HPDE6-E6E7 (cell line): ENCODE measurements around the gene HK2.
"Not testable (repeated sequence)": the region's sequence is repeated elsewhere in the genome, so short reads cannot be mapped to it uniquely, and the experiment has no call there.

ENCODE experiments used
- DNase-seq: peaks from one replicate; pipeline ENCODE4 v3.0.0; 2011; ENCODE audit warnings: missing footprints; ENCODE audit errors: extremely low spot score

Gene HK2

DNA sequence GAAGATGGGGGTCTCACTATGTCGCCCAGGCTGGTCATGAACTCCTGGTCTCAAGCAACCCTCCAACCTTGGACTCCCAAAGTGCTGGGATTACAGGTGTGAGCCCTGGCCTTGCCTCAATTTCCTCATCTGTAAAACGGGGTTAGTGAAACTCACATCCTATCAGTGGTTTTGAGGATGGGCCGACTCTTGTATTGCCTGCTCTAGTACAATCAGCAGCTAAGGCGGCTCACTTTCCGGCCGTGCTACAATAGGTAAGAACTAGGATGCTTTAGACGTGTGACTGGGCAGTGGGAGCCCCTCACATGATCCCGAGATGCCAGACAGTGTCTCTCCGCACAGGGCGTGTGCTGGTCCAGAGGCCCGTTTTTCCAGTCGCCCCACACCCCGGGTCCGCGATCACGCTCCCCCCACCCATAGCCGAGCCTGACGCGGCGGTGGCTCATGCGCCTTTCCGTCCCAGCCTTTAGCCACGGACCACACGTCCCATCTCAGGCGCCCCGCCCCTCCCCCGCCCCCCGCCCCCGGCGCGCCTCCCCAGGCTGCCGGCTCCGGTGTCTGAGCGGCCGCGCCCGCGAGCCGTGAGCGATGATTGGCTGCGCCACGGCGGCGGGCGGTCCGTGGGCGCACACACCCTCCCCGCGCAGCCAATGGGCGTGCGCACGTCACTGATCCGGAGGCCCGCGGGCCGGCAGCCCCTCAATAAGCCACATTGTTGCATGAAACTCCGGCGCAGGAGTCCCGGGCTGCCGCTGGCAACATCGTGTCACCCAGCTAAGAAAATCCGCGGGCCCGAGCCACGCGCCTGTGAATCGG is at the start of gene HK2:
Gene HK2, plus strand, starts transcription at position 710 of the 816 bp plus-strand sequence. CDS start 454 bp downstream, outside the sequence.
- DNase-seq: peak; percentile 94

DNA sequence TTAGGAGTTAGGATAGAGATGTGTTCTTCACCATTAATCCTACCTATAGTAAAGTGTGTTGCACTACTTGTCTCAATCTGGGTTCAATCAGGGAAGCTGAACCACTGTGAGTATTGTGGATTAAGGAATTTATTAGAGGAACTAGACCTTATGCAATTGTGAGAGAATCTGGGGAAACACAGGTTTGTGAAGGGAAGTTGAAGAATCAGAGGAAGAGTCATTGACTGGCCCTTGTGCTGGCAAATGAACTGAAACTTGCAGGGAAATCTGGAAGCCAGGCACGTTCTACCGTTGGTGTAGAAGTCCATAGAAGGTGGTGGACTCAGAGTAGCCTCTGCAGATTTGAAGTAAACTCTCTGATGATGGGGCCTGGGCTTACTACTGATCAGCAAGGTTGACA is 44.7 kb upstream of the HK2 start:
- DNase-seq: no peak

DNA sequence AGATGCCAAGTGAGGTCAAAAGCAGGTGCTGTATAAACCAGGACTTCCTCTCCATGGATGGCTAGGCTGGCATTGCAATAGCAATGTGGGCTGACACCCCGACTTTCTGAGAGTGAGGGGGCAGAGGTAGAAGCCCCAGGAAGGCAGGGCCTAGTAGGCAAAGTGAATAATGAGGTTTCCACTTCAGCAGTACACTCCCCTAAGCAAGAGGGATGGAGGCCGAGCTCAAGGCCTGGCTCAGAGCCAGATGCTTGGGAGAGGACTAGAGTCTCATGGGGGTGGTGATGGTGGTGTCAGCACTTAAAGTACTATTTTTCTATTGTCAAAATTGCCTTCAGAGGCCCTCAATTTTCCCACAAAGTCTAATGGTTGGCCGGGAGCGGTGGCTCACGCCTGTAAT is 41.6 kb upstream of the HK2 start:
- DNase-seq: no peak

DNA sequence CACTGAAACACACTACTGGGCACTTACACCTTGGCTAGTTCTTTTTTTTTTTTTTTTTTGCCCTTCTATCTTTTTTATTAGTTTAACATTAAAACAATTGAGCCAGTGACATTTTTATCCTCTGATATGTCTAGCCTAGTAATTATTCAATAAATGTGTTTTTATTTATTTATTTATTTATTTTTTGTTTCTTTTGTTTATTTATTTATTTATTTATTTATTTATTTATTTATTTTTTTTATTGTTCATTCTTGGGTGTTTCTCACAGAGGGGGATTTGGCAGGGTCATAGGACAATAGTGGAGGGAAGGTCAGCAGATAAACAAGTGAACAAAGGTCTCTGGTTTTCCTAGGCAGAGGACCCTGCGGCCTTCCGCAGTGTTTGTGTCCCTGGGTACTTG is 39.0 kb upstream of the HK2 start:
- DNase-seq: not testable (repeated sequence)

DNA sequence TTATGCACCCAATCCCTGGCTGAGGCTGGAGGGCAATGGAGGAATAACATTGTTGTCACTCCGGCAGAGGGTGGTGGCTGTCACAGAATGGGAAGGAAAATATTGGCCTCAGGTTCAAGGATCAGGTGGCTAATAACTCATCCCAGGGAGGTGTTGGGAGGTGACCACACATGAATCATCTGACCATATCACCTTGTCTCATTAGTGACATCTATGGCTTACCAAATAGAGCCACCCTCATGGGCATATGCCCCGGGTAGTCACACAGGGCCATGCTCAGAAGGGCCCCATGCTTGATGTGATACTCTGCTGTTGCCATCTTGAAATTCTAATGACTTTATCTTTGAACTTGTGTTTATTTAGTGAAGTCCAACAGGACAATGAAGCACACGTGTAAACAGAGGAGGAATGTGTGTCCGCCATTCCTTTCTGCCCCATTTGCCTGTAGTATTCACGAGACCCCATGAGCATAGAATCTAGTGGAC is 27.5 kb upstream of the HK2 start:
- DNase-seq: no peak

DNA sequence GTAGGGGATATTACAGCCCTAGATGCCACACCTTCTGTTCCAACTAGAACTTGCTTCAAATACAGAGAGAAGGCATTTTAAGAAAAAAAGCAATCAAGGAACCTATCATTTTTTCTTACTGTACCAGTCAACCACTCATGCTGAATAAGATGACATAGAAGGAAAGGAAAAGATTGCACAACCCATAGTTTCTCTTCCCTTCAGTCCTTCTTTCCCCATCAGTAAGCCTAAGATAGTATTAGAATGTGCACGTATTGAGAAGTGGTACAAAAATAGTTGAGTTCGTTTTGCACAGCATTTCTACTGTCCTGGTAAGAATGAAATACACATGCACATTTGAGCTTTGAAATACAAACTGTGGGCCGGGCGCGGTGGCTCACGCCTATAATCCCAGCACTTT is 27.0 kb upstream of the HK2 start:
- DNase-seq: no peak

DNA sequence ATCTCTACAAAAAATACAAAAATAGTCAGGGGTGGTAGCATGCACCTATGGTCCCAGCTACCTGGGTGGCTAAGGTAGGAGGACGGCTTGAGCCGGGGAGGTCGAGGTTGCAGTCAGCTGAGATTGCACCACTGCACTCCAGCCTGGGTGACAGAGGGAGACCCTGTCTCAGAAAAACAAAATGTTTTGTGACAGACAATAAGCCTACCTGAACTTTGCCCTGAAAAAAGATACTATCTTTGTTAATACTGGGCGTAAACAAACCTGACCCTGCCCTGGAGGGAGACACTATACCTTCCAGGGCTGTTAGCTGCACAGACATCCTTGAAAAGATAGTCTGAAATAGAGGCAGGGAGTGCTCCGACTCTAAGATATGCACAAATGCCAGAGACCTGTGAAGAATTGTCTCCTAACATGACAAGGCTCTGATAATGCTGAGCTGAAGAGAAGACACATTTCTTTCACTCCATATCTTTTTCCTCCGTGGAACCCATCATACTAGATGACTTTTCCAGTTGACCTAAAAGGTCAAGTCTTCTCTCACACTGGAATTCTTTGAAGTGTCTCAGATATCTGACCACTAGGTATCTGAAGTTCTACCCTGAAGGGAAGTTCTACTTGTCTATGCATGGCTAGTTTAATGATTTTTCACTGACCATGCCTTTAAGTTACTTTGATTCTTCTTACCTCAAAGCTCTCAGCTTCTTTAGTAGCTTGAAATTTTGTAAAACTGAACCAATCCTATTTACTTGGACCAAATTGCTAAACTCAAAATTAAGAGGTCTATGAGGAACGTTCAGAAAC is 20.9 kb upstream of the HK2 start:
- DNase-seq: no peak

DNA sequence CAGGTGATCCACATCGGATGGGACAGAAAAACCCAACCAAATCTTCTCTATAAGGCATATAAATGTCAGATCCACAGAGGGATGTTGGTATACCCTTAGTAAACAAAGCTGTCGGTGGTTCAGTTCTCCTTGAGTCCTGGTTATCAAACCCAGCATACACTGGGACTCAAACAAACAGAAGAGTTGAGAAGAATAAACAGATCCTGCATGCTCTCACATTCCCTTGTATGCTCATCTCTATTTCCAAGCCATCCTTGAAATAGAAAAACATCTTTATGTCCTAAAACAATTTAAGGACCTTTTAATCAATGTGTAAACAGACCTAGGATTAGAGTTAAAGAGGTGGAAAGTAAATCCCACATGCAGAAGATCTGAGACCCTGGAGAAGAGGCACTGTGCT is 19.8 kb upstream of the HK2 start:
- no peak for DNase-seq

DNA sequence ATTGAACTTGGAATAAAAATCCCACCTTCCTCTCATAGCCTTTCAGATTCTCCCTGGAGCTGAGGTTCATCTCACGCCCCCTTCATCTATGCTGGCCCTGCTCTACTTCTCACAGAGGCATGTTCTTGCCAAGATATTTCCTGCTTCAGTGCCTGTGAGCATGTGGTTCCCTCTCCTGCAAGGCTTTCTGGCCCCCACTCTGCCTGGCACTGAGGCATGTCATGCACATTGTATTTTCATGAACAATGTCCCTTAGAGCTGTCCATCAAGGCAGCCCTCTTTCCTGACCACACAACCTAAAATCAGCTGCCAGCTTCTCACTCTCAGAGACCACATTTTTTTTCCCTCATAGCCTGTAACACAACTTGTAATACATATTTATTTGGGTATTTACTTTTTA is 18.0 kb upstream of the HK2 start:
- no peak for DNase-seq

DNA sequence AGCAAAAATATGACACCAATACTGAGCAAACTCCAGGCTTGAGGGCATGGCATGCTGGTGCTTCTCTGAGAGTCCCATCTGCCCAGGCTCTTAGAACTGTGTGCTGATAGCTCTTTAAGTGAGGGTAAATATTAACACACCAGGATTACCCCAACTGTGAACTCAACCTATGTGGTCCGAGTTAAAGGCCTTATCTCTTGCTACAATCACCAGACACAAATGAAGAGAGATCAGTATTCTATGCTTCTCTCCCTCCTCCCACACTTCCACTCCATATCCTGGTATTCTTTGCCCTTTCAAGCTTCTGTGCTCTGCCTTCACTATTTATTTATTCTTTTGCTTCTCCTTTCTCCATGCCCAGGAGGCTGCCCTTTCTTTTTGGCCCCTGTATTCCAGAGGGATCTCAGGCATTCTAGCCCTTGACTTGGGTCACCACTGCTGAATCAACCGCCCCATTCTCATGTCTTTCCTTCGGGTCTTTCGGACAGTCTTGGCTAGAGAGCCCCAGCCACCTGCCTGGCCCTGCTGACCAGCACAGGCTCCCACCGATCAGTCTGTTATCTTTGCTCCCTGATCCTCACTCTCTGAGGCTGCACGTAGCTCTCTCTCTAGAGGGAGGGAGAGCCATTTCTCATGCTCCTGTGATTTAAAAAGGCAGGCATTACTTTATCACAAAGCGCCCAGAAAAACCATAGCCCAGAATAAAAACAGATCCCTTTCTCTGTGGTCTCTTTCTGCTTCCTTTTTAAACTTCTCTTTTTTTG is 17.2 kb upstream of the HK2 start:
- DNase-seq: no peak

DNA sequence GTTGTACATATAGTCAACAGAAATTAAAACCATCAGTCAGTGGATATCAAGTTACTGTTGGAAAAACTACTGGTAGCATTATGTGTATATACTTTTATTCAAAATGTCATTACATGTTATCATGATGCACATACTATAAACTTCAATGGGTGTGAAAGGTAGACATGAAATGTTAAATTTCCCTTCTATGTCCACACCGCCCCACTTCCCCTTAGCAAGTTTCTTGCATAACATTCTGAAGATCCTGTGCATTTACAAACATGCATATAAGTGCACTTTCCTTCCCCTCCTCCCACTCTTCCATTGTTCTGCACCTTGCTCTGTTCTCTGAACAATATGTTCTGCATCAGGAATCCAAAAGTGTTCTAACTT is 16.6 kb upstream of the HK2 start:
- no peak for DNase-seq

DNA sequence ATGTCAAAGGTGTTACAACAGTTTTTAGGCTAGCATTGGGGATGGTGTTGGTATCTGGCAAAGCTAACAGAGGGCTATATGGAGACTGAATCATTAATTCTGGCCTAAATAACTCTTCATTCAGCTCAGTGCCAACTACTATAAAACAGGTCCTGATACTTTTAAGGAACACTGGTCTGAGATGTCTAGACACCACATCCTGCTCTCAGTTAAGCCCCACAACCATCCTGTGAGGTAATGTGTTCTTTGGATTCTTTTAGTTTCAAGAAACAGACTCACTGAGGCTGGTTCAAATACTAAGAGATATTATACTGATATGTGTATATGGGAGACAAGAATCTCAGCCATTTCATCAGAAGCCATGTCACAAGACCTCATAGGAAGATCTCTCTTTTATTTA is 14.2 kb upstream of the HK2 start:
- no peak for DNase-seq

DNA sequence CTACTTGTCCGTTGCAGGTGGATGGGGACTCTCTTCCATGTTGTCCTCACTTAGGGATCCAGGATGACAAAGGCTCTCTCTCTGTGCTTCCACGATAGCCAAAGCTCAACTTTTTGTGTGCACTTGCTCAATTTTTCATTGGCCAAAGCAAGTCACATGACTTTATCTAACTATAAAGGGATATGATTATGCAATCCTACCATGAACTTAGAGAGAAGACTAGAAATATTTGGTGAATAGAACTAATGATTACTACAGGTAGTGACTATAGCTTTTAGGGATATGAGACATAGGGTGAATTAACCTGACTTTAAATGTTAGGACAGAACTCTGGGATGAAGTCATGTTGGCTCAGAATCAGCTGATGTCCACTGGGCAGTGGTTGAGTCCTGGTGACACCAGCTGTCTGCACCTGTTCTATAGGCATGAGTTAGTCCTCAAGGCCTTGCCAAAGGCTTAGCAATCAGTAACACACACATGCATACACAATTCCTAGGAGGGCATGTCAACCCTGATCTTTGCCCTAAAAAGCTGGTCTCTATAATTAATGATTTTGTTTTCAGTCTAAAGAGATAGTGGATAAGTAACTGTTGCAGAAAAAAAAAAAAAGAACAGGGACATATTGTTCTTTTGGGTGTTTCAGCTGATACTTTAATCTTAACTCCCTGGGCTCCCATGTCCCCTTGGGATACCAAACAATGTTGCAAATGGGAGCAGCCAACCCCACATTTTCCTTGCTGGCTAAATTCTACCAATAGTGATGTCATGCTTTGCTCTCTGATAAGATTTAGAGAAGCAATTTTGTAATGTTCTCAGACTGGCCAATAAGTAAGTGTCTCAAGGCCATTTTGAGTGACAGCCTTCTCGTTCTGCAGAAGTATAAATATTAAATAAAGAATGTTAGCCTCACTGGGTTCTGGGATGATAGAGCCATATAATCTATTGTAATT is 12.5 kb upstream of the HK2 start:
- no peak for DNase-seq

DNA sequence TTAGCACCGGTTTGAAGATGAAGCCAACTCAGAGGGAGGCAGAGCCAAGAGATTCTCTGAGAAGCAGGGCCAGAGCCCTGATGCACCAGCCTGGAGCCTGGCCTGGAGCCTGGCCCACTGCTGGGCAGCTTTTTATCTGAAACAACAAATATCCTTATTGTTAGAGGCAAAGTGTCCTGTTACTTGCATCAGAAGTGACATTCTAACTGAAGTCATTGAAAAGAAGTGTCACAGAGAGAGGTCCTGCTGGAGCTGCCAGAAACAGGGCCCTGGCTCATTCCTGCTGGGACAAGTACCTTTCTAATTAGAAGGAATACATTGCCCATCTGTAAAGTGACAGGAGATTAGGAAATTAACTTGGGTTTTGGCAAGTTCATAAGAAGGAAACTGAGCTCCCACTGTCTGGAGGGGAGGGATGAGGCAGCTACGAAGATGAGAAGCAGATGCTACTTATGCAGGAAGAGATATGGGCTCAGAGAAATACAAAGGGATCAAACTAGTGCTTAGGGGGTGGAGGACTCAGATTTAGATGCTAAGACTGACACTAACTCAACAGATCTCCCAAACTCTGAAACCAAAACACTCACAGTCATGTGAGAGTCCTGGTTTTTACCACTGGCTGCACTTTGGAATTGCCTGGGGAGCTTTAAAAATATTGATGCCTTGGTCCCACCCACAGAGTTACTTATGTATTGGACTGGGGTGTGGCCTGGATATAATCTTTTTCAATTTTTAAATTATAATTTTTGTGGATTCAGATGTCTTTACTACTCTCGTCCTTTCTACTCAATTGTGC is 11.0 kb upstream of the HK2 start:
- DNase-seq: no peak

DNA sequence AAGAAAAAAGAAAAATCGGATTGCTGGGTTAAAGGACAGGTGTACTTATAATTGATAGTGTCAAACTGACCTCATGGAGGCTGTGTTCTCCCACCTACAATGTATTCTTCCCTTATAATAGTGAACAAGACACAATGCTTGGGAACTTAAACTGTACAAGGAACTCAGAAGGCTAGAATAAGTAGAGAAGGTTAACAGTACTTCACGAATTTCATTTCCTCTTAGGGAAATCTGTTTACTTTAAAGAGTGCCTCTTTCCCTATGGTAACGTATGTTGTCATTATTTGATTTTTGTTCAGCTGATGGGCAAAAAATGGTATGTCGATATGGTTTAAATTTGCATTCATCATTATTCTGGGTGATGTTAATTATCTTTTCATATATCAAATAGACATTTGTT is 9.2 kb upstream of the HK2 start:
- DNase-seq: no peak

DNA sequence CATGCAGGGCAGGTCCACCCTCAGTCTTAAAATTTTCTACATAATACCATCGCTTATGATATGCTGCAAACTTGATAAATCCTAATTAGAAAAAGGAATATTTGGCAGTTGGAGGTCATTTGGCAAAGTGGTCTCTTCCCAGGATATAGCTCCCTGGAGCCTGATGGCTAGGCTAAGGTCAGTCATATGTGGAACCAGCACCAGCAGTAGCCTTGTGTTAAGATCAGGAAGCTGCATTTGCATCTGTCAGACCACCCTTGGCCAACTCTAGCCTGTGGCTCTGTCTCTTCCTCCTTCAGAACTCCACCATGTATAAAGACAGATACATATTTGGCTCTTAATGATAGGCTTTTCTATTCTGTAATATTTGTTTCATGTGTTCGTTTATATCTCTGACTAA is 5.4 kb upstream of the HK2 start:
- no peak for DNase-seq

DNA sequence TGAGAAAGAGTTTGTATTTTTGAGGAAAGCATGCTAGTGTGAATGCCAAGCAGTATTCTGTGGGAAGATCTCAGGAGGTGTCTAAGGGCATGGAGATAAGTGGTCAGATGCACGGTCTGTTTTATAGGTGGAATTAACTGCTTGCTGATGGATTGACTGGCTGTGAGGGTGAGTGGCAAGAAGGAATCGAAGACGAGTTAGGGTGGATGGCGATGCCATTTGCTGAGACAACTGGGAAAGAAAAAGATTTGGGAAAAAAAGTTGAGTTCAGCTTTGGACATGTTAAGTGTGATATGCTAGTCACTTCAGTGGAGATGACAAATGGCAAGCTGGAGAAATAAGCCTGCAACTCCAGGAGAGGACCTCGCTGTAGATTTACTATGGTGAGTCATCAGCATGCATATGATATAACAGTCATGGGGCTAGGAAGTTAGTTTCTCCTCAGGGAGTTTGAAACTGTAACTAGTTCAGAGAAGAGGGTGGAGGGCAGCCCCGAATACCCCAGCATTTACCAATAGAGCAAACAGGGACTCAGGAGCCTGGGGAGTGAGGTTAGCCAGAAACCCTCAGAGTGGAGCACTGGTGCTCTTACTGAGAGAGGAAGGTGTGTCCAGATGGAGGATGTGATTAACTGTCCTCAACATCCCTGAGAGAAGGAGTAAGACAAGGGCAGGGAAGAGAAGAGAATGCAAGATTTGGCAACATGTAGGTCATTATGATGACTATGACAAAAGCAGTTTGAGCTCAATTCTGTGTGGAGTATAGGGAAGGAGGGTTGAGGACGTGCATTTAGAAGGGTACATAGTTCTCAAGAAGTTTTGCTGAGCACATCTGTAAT is 2.0 kb upstream of the HK2 start:
- no peak for DNase-seq

DNA sequence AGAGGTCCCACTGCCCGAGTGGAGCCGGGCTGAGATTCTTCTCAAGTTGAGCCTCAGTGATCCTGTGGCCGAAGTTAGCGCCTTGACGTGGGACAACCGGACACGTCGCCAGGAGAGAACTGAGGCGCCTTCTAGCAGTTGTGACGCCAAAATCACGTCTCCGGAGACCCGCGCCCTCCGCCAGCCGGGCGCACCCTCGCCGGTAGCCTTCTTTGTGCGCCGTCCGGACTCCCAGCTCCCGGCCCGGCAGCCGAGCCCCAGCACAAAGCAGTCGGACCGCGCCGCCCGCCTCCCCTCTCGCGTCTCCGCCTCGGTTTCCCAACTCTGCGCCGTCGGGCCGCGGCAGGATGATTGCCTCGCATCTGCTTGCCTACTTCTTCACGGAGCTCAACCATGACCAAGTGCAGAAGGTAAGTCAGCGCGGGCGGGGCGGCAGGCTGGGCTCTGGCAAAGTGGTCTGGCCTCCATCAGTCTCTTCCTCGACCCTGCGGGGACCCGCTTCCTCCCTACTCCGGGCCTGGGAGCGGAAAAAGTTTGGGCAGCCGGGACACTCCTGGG is 386 bp downstream of the HK2 start:
- DNase-seq: not testable (repeated sequence)
